Measurements from ENCODE around the gene PSMB3.

The PSMB3 gene

DNA sequence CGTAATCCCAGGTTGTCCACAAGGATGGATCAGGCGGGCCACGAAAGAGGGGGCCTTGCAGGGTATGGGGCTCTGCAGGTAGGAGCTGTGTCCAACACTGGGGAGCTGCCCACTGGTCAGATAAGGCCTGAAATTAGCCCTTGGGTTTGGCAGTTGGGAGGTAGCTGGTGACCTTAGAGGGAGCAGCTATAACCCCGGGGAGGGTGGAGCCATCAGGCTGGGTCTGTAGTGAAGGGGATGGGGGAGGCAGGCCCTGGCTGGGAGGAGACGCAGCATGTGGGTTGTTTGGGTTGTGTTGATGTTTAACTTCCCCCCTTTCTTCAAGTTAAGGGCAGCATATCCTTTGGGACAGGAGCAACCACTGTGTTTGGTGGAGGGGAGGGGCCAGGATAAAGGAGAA, 41.6 kb upstream of the PSMB3 start:
- Mint-ChIP-seq H3K9me3 (no peaks in the 10 kb centered on the region), H3K4me1 (ENCODE audit: low read depth) (peaks cover 31% of the 10 kb centered on the region), H3K27ac (no peak overlapping the region), H3K36me3 (ENCODE audit: low read depth) (peaks cover 59% of the 10 kb centered on the region), H3K27me3 (ENCODE audit: low read depth) (no peaks in the 10 kb centered on the region), H3K4me3 (no peak overlapping the region)
- no peak for DNase-seq (ENCODE audit: low spot score)

DNA sequence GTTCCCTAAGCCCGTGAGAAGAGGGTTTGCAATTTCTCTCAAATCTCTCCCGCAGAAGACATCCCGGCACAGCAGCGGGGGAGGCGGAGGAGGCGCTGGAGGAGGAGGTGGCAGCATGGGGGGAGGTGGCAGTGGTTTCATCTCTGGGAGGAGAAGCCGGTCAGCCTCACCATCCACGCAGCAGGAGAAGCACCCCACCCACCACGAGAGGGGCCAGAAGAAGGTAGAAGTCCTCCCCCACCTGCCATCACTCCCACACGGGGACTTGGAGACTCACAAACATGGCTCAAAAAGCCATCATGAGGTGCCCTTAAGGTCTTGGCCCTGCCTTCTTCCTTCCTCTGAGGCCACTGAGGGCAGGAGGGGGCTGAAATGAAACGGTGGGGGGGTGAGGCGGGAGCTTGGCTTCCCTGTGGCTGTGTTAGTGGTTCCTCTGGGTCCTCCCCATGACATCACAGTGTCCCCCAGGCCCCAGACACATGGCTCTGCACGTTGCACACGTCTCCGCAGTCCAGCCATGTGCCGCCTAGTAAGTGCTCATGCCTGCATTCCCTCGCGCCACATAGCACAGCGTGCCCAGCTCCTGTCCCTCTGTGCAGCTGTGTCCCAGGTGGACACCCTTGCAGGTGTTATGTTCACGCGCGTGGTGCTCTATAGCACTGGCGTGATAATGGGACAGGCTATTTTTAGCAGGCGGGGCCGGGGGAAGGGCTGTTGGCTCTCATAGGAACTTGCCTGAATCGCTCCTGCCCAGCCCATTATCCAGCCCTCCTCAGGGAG, 40.6 kb upstream of the PSMB3 start:
- peaks cover 59% of the 10 kb centered on the region for H3K36me3 Mint-ChIP-seq (ENCODE audit: low read depth)
- no peak overlapping the region for H3K4me3 Mint-ChIP-seq

DNA sequence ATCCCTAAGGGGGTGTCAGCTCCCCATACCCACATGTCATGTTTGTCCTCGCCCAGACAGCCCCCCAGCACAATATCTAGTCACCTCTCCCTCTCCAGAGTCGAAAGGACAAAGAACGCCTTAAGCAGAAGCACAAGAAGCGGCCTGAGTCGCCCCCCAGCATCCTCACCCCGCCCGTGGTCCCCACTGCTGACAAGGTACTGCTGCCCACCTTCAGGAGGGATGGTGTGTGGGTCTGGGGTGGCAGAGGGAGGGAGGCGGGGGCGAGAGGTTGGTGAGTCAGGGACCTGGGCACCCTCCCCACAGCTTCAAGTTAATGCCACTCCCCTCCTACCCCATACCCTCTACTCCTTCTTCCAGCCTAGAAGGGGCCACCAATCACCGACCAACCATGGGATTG, 39.9 kb upstream of the PSMB3 start:
- DNase-seq (ENCODE audit: low spot score), result no peak
- no peaks in the 10 kb centered on the region for H3K27me3 Mint-ChIP-seq (ENCODE audit: low read depth)
- peaks cover 55% of the 10 kb centered on the region for H3K36me3 Mint-ChIP-seq (ENCODE audit: low read depth)
- no peaks in the 10 kb centered on the region for H3K9me3 Mint-ChIP-seq
- H3K4me3 Mint-ChIP-seq, result no peak overlapping the region
- H3K27ac Mint-ChIP-seq, result no peak overlapping the region
- H3K4me1 Mint-ChIP-seq (ENCODE audit: low read depth), result peaks cover 25% of the 10 kb centered on the region

More for the DNA sequence above, 40.6 kb upstream of the PSMB3 start:
- Mint-ChIP-seq H3K27me3 (ENCODE audit: low read depth) (no peaks in the 10 kb centered on the region), H3K27ac (no peak overlapping the region), H3K9me3 (no peaks in the 10 kb centered on the region), H3K4me1 (ENCODE audit: low read depth) (peaks cover 30% of the 10 kb centered on the region)
- no peak for DNase-seq (ENCODE audit: low spot score)

DNA sequence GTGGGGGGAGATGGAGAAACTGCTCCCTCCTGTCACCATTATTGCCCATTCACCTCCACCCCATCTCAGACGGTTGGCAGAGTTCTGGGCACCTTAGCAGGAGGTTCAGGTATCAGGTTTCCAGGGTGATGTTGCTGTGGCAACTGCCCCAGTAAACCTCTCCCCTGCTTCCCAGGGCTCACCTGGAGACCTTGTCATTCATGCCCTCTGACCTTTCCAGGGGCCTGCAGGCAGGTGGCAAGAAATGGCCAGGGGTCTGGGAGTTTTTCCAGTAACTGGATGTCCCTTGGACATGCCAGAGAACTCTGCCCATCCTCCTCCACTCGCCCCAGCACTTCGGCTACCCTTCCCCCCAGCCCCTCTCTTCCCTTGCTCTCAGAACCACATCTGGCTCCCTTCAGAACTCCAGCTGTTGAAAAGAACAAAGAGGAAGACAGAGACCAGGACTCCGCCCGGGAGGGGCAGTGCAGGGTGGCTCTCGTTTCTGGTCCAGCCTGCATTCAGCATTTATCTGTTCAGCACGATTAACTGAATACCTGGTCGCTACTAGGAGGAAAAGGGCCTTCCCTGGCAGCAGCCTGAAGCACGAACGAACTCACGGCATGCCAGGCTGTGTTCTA, 39.0 kb upstream of the PSMB3 start:
- no peak for DNase-seq (ENCODE audit: low spot score)
- no peaks in the 10 kb centered on the region for H3K9me3 Mint-ChIP-seq
- no peak overlapping the region for H3K4me3 Mint-ChIP-seq
- peaks cover 23% of the 10 kb centered on the region for H3K4me1 Mint-ChIP-seq (ENCODE audit: low read depth)
- H3K36me3 Mint-ChIP-seq (ENCODE audit: low read depth), result peaks cover 57% of the 10 kb centered on the region
- no peaks in the 10 kb centered on the region for H3K27me3 Mint-ChIP-seq (ENCODE audit: low read depth)
- peak overlapping the region; percentile 20 for H3K27ac Mint-ChIP-seq

DNA sequence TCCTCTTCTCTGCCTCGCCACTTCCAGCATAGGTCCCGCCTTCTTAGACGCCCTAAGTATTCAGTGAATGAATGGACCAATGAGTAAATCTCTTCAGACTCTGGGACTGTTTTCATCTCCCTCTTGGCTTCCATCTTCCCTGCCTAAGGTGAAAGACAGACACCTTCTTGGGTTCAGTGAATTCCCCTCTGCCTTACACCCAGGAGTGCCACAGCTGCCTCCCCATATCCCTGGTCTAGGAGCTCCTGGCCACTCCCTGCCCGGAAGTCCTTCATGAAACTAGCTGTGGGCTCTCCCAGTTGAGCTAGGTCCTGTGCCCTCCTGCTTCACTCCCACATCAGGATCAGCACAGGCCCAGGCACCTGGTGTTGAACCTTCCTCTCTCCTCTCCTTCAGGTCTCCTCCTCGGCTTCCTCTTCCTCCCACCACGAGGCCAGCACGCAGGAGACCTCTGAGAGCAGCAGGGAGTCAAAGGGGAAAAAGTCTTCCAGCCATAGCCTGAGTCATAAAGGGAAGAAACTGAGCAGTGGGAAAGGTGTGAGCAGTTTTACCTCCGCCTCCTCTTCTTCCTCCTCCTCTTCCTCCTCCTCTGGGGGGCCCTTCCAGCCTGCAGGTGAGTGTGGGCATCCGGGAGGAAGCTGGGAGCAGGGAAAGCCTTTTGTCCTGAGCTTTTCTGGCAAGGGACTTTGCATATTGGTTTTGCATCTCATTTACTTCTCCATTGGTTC, 37.2 kb upstream of the PSMB3 start:
- Mint-ChIP-seq H3K9me3 (no peaks in the 10 kb centered on the region), H3K4me1 (ENCODE audit: low read depth) (peaks cover 14% of the 10 kb centered on the region), H3K27me3 (ENCODE audit: low read depth) (no peaks in the 10 kb centered on the region), H3K36me3 (ENCODE audit: low read depth) (peaks cover 53% of the 10 kb centered on the region), H3K27ac (peak overlapping the region; percentile 62), H3K4me3 (no peak overlapping the region)
- DNase-seq (ENCODE audit: low spot score), result no peak

DNA sequence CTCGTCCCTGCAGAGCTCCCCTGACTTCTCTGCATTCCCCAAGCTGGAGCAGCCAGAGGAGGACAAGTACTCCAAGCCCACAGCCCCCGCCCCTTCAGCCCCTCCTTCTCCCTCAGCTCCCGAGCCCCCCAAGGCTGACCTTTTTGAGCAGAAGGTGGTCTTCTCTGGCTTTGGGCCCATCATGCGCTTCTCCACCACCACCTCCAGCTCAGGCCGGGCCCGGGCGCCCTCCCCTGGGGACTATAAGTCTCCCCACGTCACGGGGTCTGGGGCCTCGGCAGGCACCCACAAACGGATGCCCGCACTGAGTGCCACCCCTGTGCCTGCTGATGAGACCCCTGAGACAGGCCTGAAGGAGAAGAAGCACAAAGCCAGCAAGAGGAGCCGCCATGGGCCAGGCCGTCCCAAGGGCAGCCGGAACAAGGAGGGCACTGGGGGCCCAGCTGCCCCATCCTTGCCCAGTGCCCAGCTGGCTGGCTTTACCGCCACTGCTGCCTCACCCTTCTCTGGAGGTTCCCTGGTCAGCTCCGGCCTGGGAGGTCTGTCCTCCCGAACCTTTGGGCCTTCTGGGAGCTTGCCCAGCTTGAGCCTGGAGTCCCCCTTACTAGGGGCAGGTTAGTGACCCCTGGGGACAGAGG, 36.1 kb upstream of the PSMB3 start:
- H3K4me3 Mint-ChIP-seq, result no peak overlapping the region
- DNase-seq (ENCODE audit: low spot score), result no peak
- H3K4me1 Mint-ChIP-seq (ENCODE audit: low read depth), result peaks cover 10% of the 10 kb centered on the region
- peak overlapping the region; percentile 74 for H3K27ac Mint-ChIP-seq
- H3K36me3 Mint-ChIP-seq (ENCODE audit: low read depth), result peaks cover 52% of the 10 kb centered on the region
- H3K9me3 Mint-ChIP-seq, result no peaks in the 10 kb centered on the region
- H3K27me3 Mint-ChIP-seq (ENCODE audit: low read depth), result no peaks in the 10 kb centered on the region

DNA sequence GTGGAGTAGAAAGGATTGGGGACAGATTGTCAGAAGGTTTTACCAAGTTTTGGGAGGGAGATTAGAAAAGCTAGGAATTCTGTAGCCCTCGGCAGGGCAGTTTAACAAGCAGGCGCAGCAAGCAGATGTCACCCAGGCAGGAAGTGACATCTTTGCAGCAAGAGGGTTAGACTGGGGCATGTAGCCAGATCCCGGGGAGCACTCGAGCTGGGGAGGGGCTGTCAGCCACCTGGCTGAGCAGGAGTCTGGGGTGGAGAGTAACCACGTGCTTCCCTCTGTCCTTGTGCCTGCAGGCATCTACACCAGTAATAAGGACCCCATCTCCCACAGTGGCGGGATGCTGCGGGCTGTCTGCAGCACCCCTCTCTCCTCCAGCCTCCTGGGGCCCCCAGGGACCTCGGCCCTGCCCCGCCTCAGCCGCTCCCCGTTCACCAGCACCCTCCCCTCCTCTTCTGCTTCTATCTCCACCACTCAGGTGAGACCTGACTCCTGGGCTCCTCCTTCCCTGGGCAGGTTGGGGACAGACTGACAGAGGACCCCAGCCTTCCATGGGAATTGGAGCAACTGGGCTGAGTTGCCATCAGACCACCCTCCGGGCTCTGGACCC, 35.3 kb upstream of the PSMB3 start:
- DNase-seq (ENCODE audit: low spot score), result no peak
- H3K4me1 Mint-ChIP-seq (ENCODE audit: low read depth), result peaks cover 10% of the 10 kb centered on the region
- H3K9me3 Mint-ChIP-seq, result no peaks in the 10 kb centered on the region
- no peaks in the 10 kb centered on the region for H3K27me3 Mint-ChIP-seq (ENCODE audit: low read depth)
- H3K36me3 Mint-ChIP-seq (ENCODE audit: low read depth), result peaks cover 52% of the 10 kb centered on the region
- peak overlapping the region; percentile 74 for H3K27ac Mint-ChIP-seq
- no peak overlapping the region for H3K4me3 Mint-ChIP-seq

DNA sequence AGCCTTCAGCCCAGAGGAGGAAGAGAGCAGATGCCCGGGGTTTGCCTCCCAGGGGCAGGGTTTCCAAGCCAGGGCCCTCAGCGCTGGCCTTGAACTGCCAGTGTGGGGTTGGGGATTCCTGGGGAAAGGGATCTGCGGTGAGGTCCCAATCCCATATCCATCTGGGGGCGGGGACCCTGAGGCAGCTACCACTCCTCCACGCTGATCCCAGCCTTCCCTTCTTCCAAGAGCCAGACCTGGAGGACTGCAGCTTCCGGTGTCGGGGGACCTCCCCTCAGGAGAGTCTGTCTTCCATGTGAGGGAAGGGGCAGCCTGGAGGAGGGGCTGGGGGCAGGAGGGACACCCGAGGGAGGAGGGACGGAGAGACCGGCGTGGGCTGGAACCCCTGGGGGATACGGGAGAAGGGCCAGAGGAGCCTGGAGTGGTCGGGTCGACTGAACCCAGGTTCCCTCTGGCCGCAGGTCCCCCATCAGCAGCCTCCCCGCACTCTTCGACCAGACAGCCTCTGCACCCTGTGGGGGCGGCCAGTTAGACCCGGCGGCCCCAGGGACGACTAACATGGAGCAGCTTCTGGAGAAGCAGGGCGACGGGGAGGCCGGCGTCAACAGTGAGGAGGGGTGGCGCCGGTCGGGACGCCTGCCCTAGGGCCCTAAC, 33.1 kb upstream of the PSMB3 start:
- no peaks in the 10 kb centered on the region for H3K27me3 Mint-ChIP-seq (ENCODE audit: low read depth)
- H3K4me3 Mint-ChIP-seq, result no peak overlapping the region
- H3K4me1 Mint-ChIP-seq (ENCODE audit: low read depth), result peaks cover 12% of the 10 kb centered on the region
- H3K9me3 Mint-ChIP-seq, result no peaks in the 10 kb centered on the region
- no peak for DNase-seq (ENCODE audit: low spot score)
- peaks cover 50% of the 10 kb centered on the region for H3K36me3 Mint-ChIP-seq (ENCODE audit: low read depth)
- H3K27ac Mint-ChIP-seq, result no peak overlapping the region

DNA sequence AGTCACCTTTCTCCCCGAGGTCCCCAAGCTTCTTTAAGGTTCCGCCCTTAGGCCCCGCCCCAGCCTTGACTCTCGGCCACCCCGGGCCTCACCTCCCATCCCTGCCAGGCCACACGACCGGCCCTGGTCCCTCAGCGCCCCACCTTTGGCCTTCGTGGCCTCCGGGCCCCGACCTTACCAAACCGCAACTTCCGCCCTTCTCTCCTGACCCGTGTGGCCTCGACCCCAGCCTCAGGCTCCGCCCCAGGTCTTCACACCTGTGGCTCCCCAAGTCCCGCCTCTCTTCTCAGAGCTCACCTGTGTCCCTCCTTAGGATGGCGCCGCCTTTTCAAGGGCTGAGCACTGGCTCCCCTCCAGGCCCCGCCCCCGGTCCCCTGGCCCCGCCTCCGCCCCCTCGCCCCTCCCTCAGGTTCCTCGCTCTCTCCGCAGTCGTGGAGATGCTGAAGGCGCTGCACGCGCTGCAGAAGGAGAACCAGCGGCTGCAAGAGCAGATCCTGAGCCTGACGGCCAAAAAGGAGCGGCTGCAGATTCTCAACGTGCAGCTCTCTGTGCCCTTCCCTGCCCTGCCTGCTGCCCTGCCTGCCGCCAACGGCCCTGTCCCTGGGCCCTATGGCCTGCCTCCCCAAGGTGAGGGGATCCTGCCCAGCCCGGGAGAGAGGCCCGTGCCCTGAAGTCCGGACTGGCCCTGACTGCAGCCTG, 32.4 kb upstream of the PSMB3 start:
- Mint-ChIP-seq H3K4me3 (no peak overlapping the region), H3K9me3 (no peaks in the 10 kb centered on the region), H3K27ac (peak overlapping the region; percentile 73), H3K27me3 (ENCODE audit: low read depth) (no peaks in the 10 kb centered on the region), H3K4me1 (ENCODE audit: low read depth) (peaks cover 9% of the 10 kb centered on the region), H3K36me3 (ENCODE audit: low read depth) (peaks cover 48% of the 10 kb centered on the region)
- no peak for DNase-seq (ENCODE audit: low spot score)

DNA sequence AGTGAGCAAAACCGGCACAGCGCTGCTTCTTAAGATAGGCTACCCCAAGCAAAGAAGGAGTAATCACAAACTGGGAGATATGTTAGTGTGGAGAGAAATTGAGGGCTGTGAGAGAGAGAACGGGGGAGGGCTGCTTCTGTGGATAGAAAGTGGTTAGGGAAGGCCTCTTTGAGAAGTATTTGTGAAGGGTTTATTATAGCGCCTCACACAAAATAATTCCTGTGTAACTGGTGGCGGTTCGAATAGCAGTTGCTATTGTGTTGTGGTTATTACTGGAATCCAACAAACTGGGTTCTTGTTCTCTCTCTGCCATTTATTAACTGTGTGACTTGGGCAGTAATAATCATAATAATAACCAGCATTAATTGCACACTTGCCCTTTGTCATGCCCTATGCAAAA, 31.6 kb upstream of the PSMB3 start:
- Mint-ChIP-seq H3K27me3 (ENCODE audit: low read depth) (no peaks in the 10 kb centered on the region), H3K27ac (no peak overlapping the region), H3K4me1 (ENCODE audit: low read depth) (peaks cover 9% of the 10 kb centered on the region), H3K36me3 (ENCODE audit: low read depth) (peaks cover 45% of the 10 kb centered on the region), H3K4me3 (no peak overlapping the region), H3K9me3 (no peaks in the 10 kb centered on the region)
- no peak for DNase-seq (ENCODE audit: low spot score)

DNA sequence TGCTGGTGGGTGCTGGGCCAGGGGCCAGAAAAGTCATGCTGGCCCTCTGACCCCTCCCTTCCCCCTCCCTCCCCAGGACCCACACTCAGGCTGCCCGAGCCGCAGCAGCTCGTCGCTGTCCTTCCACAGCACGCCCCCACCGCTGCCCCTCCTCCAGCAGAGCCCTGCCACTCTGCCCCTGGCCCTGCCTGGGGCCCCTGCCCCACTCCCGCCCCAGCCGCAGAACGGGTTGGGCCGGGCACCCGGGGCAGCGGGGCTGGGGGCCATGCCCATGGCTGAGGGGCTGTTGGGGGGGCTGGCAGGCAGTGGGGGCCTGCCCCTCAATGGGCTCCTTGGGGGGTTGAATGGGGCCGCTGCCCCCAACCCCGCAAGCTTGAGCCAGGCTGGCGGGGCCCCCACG, 30.7 kb upstream of the PSMB3 start:
- DNase-seq (ENCODE audit: low spot score), result no peak
- H3K27me3 Mint-ChIP-seq (ENCODE audit: low read depth), result no peaks in the 10 kb centered on the region
- H3K4me1 Mint-ChIP-seq (ENCODE audit: low read depth), result peaks cover 13% of the 10 kb centered on the region
- H3K4me3 Mint-ChIP-seq, result no peak overlapping the region
- H3K9me3 Mint-ChIP-seq, result no peaks in the 10 kb centered on the region
- H3K27ac Mint-ChIP-seq, result no peak overlapping the region
- peaks cover 43% of the 10 kb centered on the region for H3K36me3 Mint-ChIP-seq (ENCODE audit: low read depth)

DNA sequence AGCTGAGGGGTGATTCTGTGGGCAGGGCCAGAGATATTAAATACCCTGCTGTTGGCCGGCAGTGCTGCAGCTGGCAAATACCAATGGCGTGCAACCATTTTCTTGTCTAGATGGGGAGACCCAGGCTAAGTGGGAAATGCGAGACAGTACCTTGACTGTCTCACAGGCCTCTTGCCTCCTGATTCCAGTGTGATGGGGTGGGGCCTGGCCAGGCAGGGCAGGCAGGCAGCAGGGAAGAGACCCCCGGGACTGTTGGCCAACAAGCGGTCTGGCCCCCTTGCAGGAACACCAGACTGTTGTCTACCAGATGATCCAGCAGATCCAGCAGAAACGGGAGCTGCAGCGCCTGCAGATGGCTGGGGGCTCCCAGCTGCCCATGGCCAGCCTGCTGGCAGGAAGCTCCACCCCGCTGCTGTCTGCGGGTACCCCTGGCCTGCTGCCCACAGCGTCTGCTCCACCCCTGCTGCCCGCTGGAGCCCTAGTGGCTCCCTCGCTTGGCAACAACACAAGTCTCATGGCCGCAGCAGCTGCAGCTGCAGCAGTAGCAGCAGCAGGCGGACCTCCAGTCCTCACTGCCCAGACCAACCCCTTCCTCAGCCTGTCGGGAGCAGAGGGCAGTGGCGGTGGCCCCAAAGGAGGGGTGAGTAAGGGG, 28.1 kb upstream of the PSMB3 start:
- no peak for DNase-seq (ENCODE audit: low spot score)
- Mint-ChIP-seq H3K27me3 (ENCODE audit: low read depth) (no peaks in the 10 kb centered on the region), H3K4me3 (no peak overlapping the region), H3K4me1 (ENCODE audit: low read depth) (peaks cover 35% of the 10 kb centered on the region), H3K27ac (no peak overlapping the region), H3K9me3 (no peaks in the 10 kb centered on the region), H3K36me3 (ENCODE audit: low read depth) (peaks cover 38% of the 10 kb centered on the region)

Measured in T-helper 2 cell treated with Interferon-gamma antibody and Interleukin-4, amounts not matched to agents 5 μg/mL and 100 μg/mL, for 36 hours (primary cell).